HTERT RPE-1 (cell line): ENCODE measurements around the gene ILF3.

Experiments
- in situ Hi-C: fragments of 300-500 bp; cut with MboI; formaldehyde crosslinking; loops from 4 replicates; pipeline ENCODE4 v1.14.3; 2020; ENCODE audit warnings: low sequenced_read_pairs

The ILF3 gene

DNA sequence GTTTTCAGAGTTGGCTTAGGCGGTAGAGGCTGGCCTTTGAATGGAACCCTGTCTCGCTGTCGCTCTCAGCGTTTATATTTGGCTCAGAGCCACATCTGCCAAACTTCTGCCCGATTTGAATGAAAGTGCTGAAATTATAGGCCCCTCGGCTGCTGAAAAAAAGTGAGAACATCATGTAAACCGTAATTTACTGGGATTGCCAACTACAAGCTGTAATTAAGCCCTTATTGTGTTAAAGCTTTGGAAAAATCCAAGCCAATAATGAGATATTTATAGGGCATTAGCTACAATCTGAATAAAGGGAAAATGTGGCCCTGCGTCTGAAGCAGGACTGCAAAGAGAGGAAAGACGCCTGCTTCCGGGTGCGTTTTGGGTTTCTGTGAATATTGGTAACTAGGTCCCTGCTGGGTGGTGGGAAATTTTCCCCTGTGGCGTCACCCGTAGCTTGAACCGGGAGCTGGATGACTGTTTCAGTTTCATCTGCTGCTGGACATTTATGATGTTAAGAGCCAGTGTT, 73.6 kb downstream of the ILF3 start:
- in situ Hi-C loops = no loop called here

- in situ Hi-C loops = no loop called here
Observed at GRCh38 chr19:10729411-10729810, 75.3 kb downstream of the ILF3 start.

DNA sequence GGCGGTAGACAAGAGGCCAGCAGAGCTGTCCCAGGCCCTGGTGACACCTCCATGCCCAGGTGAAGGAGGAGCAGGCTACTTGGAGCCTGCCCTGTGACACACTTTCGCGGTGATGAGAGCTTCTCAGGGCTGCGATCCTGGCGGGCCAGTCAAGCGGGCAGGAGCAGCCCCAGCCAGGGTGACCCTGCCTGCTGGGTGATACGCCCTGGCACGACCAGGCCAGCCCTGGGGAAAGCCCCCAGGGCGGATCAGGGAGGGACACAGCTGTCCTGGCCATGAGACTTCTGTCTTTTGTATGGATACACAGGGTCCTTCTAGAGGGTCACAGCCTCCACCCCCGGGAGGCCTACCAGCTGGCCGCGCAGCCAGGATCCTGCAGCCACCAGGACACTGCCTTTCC, 76.8 kb downstream of the ILF3 start:
- in situ Hi-C loops = no loop called here

- in situ Hi-C loops = no loop called here
Observed at GRCh38 chr19:10735741-10736140, 81.6 kb downstream of the ILF3 start.

- in situ Hi-C loops = no loop called here
Observed at GRCh38 chr19:10736189-10736588, 82.0 kb downstream of the ILF3 start.

GRCh38 chr19:10736916-10737551, 82.9 kb downstream of the ILF3 start:
- in situ Hi-C loops = no loop called here

GRCh38 chr19:10737722-10738121, 83.6 kb downstream of the ILF3 start:
- in situ Hi-C loops = no loop called here

GRCh38 chr19:10740798-10741197, 86.7 kb downstream of the ILF3 start:
- in situ Hi-C loops = no loop called here
